MCF 10A (cell line): ENCODE results near the gene C2orf49. TPM values are rescaled to one million over a fixed set of nuclear protein-coding genes. Genes with fewer than 3 reads are reported as not detected.

ENCODE experiments used
- BruUV-seq: library from RNA; stranded (reverse); fragments of 400-500 nt; replicated peaks from 2 replicates; lab custom pipeline; 2021; lab: Mats Ljungman, UMichigan
- CTCF ChIA-PET: fragments of 300-600 bp; sonication (Branson Sonifier 250); formaldehyde crosslinking; extraction: SDS; loops from one replicate; lab custom pipeline; 2021; ENCODE audit warnings: antibody characterized with exemption, inconsistent platforms; lab: Yijun Ruan, JAX
- POLR2A ChIA-PET: fragments of 300-600, 350-650 bp; sonication (Branson Sonifier 250); formaldehyde crosslinking; extraction: SDS; loops from one replicate; lab custom pipeline; 2020; ENCODE audit warnings: antibody characterized with exemption, inconsistent platforms; lab: Yijun Ruan, JAX
- DNase-seq: peaks from one replicate; pipeline ENCODE4 v3.0.0-alpha.2; 2018; ENCODE audit not compliant: unreplicated experiment
- H3K27ac Mint-ChIP-seq: one replicate; pipeline ENCODE4 v1.8.0; 2022; ENCODE audit warnings: mild to moderate bottlenecking, low read depth, mixed read lengths; ENCODE audit not compliant: unreplicated experiment
- H3K27me3 Mint-ChIP-seq: one replicate; pipeline ENCODE4 v1.8.0; 2022; ENCODE audit warnings: mixed read lengths; ENCODE audit not compliant: insufficient read depth, unreplicated experiment
- H3K36me3 Mint-ChIP-seq: one replicate; pipeline ENCODE4 v1.8.0; 2022; ENCODE audit warnings: mild to moderate bottlenecking, moderate library complexity, mixed read lengths; ENCODE audit not compliant: insufficient read depth, unreplicated experiment
- H3K4me1 Mint-ChIP-seq: one replicate; pipeline ENCODE4 v1.8.0; 2022; ENCODE audit warnings: mixed read lengths; ENCODE audit not compliant: insufficient read depth, unreplicated experiment
- H3K4me3 Mint-ChIP-seq: one replicate; pipeline ENCODE4 v1.8.0; 2022; ENCODE audit warnings: mild to moderate bottlenecking, moderate library complexity, mixed read lengths; ENCODE audit not compliant: unreplicated experiment
- H3K9me3 Mint-ChIP-seq: one replicate; pipeline ENCODE4 v1.8.0; 2022; ENCODE audit warnings: mixed read lengths; ENCODE audit not compliant: unreplicated experiment
- intact Hi-C: fragments of 100-400 bp; cut with micrococcal nuclease; formaldehyde crosslinking; loops from 2 replicates; pipeline ENCODE4 v1.14.1; 2022
- total RNA-seq: library from RNA; stranded (reverse); gene quantifications from 2 replicates; pipeline ENCODE4 v1.2.3, GENCODE V29; 2022
- TF ChIP-seq, protein P1 (sequence below): fragments of 200-600 bp; IDR thresholded peaks from one replicate; pipeline ENCODE4 v1.8.0; 2022; ENCODE audit warnings: antibody characterized with exemption, mild to moderate bottlenecking; ENCODE audit not compliant: unreplicated experiment

C2orf49 gene
- total RNA-seq, 1 experiment from 2014 or later = 24.2 TPM

DNA sequence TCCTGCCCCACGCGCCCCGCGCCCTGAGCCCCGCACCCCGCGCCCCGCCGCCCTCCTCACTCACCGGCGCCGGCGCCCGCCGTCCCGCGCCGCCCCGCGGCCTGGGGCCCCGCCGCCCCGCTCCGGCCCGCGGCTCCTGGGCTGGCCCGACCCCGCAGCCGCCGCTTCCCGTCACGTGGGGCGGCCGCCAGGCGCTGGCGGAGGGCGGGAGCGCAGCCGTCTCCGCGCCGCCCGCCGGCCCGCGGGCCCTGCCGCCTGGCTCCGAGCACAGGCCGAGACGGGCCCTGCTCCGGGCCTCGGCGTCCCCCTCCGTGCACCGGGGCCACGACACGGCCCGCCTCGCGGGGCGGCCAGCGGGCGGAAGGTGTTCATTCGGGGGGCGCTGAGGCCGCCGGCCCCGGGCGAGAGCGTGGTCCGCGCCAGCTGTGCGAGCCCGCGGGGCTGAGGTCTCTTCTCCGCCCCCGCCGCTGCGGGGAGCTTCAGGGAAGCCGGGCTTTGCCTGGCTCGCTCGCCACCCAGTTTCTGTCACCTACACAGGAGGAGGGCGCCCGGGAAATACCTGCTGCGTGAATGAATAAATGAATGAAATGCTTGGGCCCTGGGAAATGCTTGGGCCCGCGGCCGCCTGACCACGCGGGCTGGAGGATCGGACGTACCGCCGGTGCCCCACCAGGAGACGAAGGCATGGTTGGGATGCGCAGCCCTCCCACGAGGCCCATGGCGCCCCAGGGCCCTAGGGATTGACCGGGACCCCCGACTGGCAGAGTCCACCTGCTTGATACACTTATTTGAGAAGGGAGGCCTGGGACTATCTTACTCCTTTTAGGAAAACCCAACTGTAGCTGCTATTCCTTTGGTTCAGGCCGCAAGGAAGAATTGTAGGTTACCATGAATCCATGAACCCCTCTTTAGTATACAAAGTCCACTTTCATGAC is 7.5 kb upstream of the C2orf49 start, which contains the start of gene TGFBRAP1:
Gene TGFBRAP1, minus strand, starts transcription at position 175 of the 935 bp plus-strand sequence. CDS start 21,434 bp downstream, outside the sequence.
- intact Hi-C loops = no loop called here
- H3K4me3 Mint-ChIP-seq = peak within 1 kb of the TSS; percentile 76
- peak within 1 kb of the TSS; percentile 80 for H3K27ac Mint-ChIP-seq
- H3K4me1 Mint-ChIP-seq = peaks cover 17% of the 10 kb centered on the region
- H3K27me3 Mint-ChIP-seq = no peaks in the 10 kb centered on the region
- CTCF ChIA-PET = interaction anchor here (0.5 to 2.5 kb wide), 7 partner anchors 10 to 1213 kb away, joined by 3 to 9 read pairs (median 7); no protein-coding TSS in a partner anchor
- POLR2A ChIA-PET = interaction anchor here (0.6 to 3.7 kb wide), 14 partner anchors 8 to 627 kb away, joined by 3 to 48 read pairs (median 3); partner anchors contain the start of genes C2orf49 and FHL2
- no peaks in the 10 kb centered on the region for H3K9me3 Mint-ChIP-seq
- peaks cover 5% of the 10 kb centered on the region for H3K36me3 Mint-ChIP-seq
- TF ChIP-seq, protein P1, sequence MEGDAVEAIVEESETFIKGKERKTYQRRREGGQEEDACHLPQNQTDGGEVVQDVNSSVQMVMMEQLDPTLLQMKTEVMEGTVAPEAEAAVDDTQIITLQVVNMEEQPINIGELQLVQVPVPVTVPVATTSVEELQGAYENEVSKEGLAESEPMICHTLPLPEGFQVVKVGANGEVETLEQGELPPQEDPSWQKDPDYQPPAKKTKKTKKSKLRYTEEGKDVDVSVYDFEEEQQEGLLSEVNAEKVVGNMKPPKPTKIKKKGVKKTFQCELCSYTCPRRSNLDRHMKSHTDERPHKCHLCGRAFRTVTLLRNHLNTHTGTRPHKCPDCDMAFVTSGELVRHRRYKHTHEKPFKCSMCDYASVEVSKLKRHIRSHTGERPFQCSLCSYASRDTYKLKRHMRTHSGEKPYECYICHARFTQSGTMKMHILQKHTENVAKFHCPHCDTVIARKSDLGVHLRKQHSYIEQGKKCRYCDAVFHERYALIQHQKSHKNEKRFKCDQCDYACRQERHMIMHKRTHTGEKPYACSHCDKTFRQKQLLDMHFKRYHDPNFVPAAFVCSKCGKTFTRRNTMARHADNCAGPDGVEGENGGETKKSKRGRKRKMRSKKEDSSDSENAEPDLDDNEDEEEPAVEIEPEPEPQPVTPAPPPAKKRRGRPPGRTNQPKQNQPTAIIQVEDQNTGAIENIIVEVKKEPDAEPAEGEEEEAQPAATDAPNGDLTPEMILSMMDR = no peak
- peak; percentile 47 for DNase-seq
- TSS peak; percentile 70 for BruUV-seq

GRCh38 chr2:105330681-105331375 is 6.5 kb upstream of the C2orf49 start:
- POLR2A ChIA-PET = interaction anchor here (0.6 to 3.7 kb wide), 7 partner anchors 7 to 628 kb away, joined by 3 to 48 read pairs (median 4); partner anchors contain the start of gene C2orf49
- Mint-ChIP-seq H3K27me3 (no peaks in the 10 kb centered on the region), H3K36me3 (no peaks in the 10 kb centered on the region), H3K9me3 (no peaks in the 10 kb centered on the region), H3K4me1 (peaks cover 7% of the 10 kb centered on the region), H3K4me3 (peak overlapping the region; percentile 74), H3K27ac (peak overlapping the region; percentile 80)
- TF ChIP-seq, protein P1 = no peak
- CTCF ChIA-PET = interaction anchor here (0.5 to 2.2 kb wide), 5 partner anchors 11 to 1212 kb away, joined by 3 to 9 read pairs (median 5); no protein-coding TSS in a partner anchor
- DNase-seq = no peak
- intact Hi-C loops = no loop called here
- BruUV-seq = no TSS peak

DNA sequence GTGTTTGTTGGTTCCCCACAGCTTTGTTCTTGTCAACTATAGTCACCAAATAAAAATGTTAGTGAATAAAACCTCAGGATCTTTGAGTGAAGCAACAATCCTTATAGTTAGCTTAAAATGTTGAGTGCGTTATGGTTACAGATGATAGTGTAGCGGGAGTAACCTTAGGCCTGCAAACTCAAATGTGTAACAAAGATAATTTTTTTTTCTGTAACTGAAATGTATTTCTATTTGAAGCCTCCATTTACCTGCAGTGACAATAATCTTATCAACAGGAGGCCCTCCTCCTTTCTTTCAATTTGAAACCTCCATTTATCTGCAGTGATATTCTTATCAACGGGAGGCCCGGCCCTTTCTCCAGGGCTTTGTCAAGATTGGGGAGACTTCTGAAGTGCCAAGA is 3.1 kb upstream of the C2orf49 start:
- CTCF ChIA-PET = interaction anchor here (0.8 kb wide), 1 partner anchor 219 kb away, joined by 3 read pairs; no protein-coding TSS in a partner anchor
- BruUV-seq = no TSS peak
- POLR2A ChIA-PET = no interaction called here

More for the DNA sequence above, 3.1 kb upstream of the C2orf49 start:
- no peak for DNase-seq
- TF ChIP-seq, protein P1 = no peak
- no peak overlapping the region for H3K27ac Mint-ChIP-seq
- peaks cover 6% of the 10 kb centered on the region for H3K4me1 Mint-ChIP-seq
- intact Hi-C loops = no loop called here
- H3K36me3 Mint-ChIP-seq = no peaks in the 10 kb centered on the region
- no peak overlapping the region for H3K4me3 Mint-ChIP-seq
- no peaks in the 10 kb centered on the region for H3K27me3 Mint-ChIP-seq
- no peaks in the 10 kb centered on the region for H3K9me3 Mint-ChIP-seq
